Measurements from ENCODE around the gene ODR4. TPM values are rescaled to one million over a fixed set of nuclear protein-coding genes. Genes with fewer than 3 reads are reported as not detected.

Gene ODR4
- polyA plus RNA-seq, 1 of the 3 experiments (the other 2 are of a cell fraction), result 8.2 TPM

GRCh38 chr1:186340772-186341171, 34.9 kb upstream of the ODR4 start:
- Histone ChIP-seq H3K4me3 (ENCODE audit: low read depth in 2 of 2, low read length in 1 of 2) (no peak overlapping the region), H3K9me2 (no peaks in the 10 kb centered on the region), H2AFZ (ENCODE audit: low read depth) (no peak overlapping the region), H3K4me2 (no peak overlapping the region), H3K27me3 (ENCODE audit: insufficient read depth) (no peaks in the 10 kb centered on the region), H3F3A (replicated peaks; ENCODE audit: insufficient read depth) (peaks cover 19% of the 10 kb centered on the region), H3K9me3 (no peaks in the 10 kb centered on the region), H3K9ac (no peak overlapping the region), H3K27ac (ENCODE audit: low read depth in 2 of 2, low read length in 1 of 2) (no peak overlapping the region), H3K36me3 (replicated peaks in 1 of 2; ENCODE audit: control insufficient read depth in 1 of 2, insufficient read depth in 2 of 2, low read length in 1 of 2) (peaks cover 95 to 98% of the 10 kb centered on the region in 2 experiments), H3K79me2 (ENCODE audit: insufficient read depth) (no peaks in the 10 kb centered on the region), H3K4me1 (ENCODE audit: control insufficient read depth in 1 of 2, insufficient read depth in 2 of 2, low read depth in 1 of 2, low read length in 1 of 2) (no peaks in the 10 kb centered on the region), H4K20me1 (ENCODE audit: insufficient read depth) (no peaks in the 10 kb centered on the region)
- POLR2A ChIA-PET, result no interaction called here
- no peak for TF ChIP-seq NRF1 (IDR thresholded peaks at IDR 0.05; ENCODE audit: low read depth, low read length)
- no peak for TF ChIP-seq MEF2A (IDR thresholded peaks at IDR 0.05; ENCODE audit: borderline replicate concordance, low read depth)
- no peak for TF ChIP-seq REST (IDR thresholded peaks at IDR 0.05; ENCODE audit: low read depth, low read length)
- no peak for TF ChIP-seq RAD21 (IDR thresholded peaks at IDR 0.05; ENCODE audit: low read length)
- TF ChIP-seq TEAD4 (IDR thresholded peaks at IDR 0.05; ENCODE audit: borderline replicate concordance, insufficient read depth), result no peak
- TF ChIP-seq USF1 (IDR thresholded peaks at IDR 0.05; ENCODE audit: borderline replicate concordance, low read depth), result no peak
- no peak for TF ChIP-seq FOXM1 (IDR thresholded peaks at IDR 0.05; ENCODE audit: low read depth)
- TF ChIP-seq USF2 (IDR thresholded peaks at IDR 0.05; ENCODE audit: borderline replicate concordance, low read depth, low read length), result no peak
- TF ChIP-seq ELF1 (IDR thresholded peaks at IDR 0.05), result no peak
- TF ChIP-seq EZH2phosphoT487 (IDR thresholded peaks at IDR 0.05; ENCODE audit: borderline replicate concordance, low read depth), result no peak
- no peak for TF ChIP-seq NFIC (IDR thresholded peaks at IDR 0.05; ENCODE audit: borderline replicate concordance)
- no peak for TF ChIP-seq TCF12 (IDR thresholded peaks at IDR 0.05)
- DNase-seq, result no peak
- 94% methylated on average over 5 of the region's 5 CpGs for WGBS (ENCODE audit: low lambda C conversion rate)
- CTCF ChIA-PET, result interaction anchor here (1.3 to 1.5 kb wide), 2 partner anchors 9 to 10 kb away, joined by 3 to 5 read pairs; no protein-coding TSS in a partner anchor

Measured in SK-N-SH (cell line).